AG09319 (cell line): ENCODE measurements around the gene TMC5.
"Not testable (repeated sequence)": the region's sequence is repeated elsewhere in the genome, so short reads cannot be mapped to it uniquely, and the experiment has no call there.

ENCODE experiments used
- DNase-seq: peaks from one replicate; pipeline ENCODE4 v3.0.0-alpha.2; 2010; ENCODE audit warnings: low read depth; ENCODE audit errors: extremely low read depth
- TF ChIP-seq, protein P1 (sequence below): IDR thresholded peaks from 2 replicates; pipeline ENCODE4 v1.5.1; 2011; ENCODE audit warnings: low read depth, mild to moderate bottlenecking, inconsistent platforms, low read length, moderate library complexity

Gene TMC5

GRCh38 chr16:19411298-19411697 is 6.4 kb upstream of the TMC5 start:
- DNase-seq: no peak
- TF ChIP-seq, protein P1, sequence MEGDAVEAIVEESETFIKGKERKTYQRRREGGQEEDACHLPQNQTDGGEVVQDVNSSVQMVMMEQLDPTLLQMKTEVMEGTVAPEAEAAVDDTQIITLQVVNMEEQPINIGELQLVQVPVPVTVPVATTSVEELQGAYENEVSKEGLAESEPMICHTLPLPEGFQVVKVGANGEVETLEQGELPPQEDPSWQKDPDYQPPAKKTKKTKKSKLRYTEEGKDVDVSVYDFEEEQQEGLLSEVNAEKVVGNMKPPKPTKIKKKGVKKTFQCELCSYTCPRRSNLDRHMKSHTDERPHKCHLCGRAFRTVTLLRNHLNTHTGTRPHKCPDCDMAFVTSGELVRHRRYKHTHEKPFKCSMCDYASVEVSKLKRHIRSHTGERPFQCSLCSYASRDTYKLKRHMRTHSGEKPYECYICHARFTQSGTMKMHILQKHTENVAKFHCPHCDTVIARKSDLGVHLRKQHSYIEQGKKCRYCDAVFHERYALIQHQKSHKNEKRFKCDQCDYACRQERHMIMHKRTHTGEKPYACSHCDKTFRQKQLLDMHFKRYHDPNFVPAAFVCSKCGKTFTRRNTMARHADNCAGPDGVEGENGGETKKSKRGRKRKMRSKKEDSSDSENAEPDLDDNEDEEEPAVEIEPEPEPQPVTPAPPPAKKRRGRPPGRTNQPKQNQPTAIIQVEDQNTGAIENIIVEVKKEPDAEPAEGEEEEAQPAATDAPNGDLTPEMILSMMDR: no peak

- DNase-seq: not testable (repeated sequence)
Observed at GRCh38 chr16:19412055-19412454, 5.6 kb upstream of the TMC5 start.

- TF ChIP-seq, protein P1: no peak
- DNase-seq: no peak
Observed at GRCh38 chr16:19415461-19415860, 2.2 kb upstream of the TMC5 start.

DNA sequence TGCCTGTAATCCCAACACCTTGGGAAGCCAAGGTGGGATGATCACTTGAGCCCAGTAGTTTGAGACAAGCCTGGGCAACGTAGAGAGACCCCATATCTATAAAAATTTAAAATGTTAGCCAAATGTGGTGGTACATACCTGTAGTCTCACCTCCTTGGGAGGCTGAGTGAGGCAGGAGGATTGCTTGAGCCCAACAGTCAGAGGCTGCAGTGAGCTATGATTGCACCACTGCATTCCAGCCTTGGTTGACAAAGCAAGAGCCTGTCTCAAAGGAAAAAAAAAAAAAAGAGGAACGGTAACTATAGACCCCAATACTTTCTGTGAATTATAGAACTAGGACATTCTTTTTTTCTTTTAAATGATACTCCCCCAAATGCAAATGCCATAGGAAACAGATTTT is 1.8 kb upstream of the TMC5 start:
- TF ChIP-seq, protein P1: no peak
- no peak for DNase-seq

- TF ChIP-seq, protein P1: no peak
- DNase-seq: no peak
Observed at GRCh38 chr16:19418200-19418599, 517 bp downstream of the TMC5 start.

DNA sequence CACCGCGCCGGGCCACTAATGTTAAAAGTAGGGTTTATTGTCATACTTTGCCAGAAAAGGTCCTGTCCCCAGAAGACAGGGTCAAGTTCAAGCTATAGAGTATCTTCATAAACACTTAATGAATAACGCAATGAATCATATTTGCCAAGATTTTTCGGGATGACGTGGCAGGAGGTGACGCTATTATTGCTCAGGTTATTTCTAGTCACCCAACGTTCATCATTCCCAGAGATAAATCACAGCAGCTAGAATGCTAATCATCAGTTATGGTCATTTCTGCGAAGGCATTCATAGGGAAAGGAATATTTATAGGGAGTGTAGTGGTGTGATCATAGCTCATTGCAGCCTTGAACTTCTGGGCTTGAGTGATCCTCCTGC is 2.0 kb downstream of the TMC5 start:
- no peak for DNase-seq
- TF ChIP-seq, protein P1: no peak

GRCh38 chr16:19424478-19424877 is 6.8 kb downstream of the TMC5 start:
- TF ChIP-seq, protein P1: no peak
- DNase-seq: no peak

DNA sequence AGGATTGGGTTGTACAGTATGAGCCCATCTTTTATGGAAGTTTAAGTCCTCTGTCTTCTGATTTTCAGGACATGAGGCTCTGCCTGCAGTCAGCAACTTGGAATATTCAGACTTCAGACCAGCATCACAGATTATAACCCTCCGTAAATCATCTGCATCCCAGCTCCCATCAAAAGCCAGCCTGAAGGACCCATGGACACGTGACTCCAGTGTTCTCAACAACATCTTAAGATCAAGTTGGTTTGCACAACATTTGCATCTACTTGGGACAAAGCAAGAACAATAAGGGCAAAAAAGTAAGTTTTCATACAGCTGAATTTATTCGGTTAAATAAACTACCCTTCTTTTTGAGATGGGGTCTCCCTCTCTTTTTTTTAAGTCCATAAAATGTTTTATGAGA is 12.7 kb downstream of the TMC5 start:
- no peak for DNase-seq
- TF ChIP-seq, protein P1: no peak
